Skin epidermis (tissue), 12 donors: ENCODE results near the gene ZNF486.
"Not testable (repeated sequence)": the region's sequence is repeated elsewhere in the genome, so short reads cannot be mapped to it uniquely, and the experiment has no call there.

Experiments
- H3K27ac ChIP-seq, 21 experiments: fragments of 200-600 bp; sonication (generic) in 11 of 21; one replicate each; pipeline ENCODE4 v1.5.0; 2020; ENCODE audit warnings: mild to moderate bottlenecking in 3 of 21, inconsistent platforms in 2 of 21, moderate library complexity in 2 of 21
- H3K4me3 ChIP-seq, 7 experiments: fragments of 200-600 bp; sonication (generic) in 2 of 7; one replicate each; pipeline ENCODE4 v1.5.0; 2020; ENCODE audit warnings: inconsistent platforms in 2 of 7, mild to moderate bottlenecking in 2 of 7, moderate library complexity in 1 of 7

ZNF486 gene

GRCh38 chr19:20214366-20214765 is 47.4 kb downstream of the ZNF486 start:
- H3K4me3 ChIP-seq: not testable (repeated sequence)
- peak overlapping the region in 1 of 21 experiments; percentile 44 for H3K27ac ChIP-seq

GRCh38 chr19:20221605-20222004 is 54.6 kb downstream of the ZNF486 start:
- H3K27ac ChIP-seq, H3K4me3 ChIP-seq: not testable (repeated sequence)

GRCh38 chr19:20233105-20233504 is 66.1 kb downstream of the ZNF486 start:
- H3K27ac ChIP-seq: no peak overlapping the region
- no peak overlapping the region for H3K4me3 ChIP-seq

- Histone ChIP-seq H3K27ac (no peak overlapping the region), H3K4me3 (no peak overlapping the region)
Measured at GRCh38 chr19:20235156-20235555, 68.1 kb downstream of the ZNF486 start.

DNA sequence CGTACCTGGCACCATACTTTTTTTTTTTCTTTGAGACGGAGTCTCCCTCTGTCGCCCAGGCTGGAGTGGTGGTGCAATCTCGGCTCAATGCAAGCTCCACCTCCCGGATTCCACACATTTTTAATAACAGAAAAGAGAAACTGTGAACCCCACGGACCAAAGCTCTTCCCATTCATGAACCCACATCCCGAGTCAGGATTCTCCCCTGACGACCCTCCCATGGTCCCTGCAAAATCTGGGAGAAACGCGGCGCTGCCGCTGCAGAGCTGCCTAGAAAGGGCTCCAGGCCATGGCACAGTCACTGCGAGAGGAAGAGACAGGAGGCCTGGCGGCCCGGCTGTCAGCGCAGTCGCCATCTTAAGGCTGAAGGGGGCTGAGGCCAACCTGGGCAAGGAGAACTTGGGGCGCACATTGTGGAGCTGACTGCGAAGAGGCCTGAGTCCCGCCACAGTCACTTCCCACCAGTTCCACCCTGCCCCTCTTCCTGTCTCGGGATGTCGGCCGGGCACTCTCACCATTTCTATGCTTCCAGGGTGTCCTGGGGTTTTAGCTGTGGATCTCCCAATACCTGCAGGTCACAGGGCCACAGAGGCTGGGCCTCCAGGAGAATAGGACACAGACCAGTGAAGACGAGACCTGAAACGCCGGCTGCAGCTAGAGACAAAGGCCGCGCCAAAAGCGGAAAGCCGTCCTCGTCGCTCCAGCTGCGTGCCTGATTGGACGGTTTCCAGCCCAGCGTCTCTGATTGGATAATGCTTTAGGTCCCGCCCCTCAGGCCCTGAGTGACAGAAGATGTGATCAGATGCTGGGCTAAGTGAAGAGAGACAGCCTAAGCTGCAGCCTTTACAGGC is 71.0 kb downstream of the ZNF486 start:
- Histone ChIP-seq H3K27ac (peak overlapping the region in 7 of 21 experiments; percentile 18 to 45 (median 25)), H3K4me3 (peak overlapping the region; percentile 51 to 64 (median 54))

- H3K27ac ChIP-seq: no peak overlapping the region
- no peak overlapping the region for H3K4me3 ChIP-seq
Measured at GRCh38 chr19:20243629-20244028, 76.6 kb downstream of the ZNF486 start.

- Histone ChIP-seq H3K4me3 (no peak overlapping the region), H3K27ac (no peak overlapping the region)
Measured at GRCh38 chr19:20244356-20244755, 77.3 kb downstream of the ZNF486 start.

- no peak overlapping the region for H3K4me3 ChIP-seq
- H3K27ac ChIP-seq: no peak overlapping the region
Measured at GRCh38 chr19:20245309-20245708, 78.3 kb downstream of the ZNF486 start.

DNA sequence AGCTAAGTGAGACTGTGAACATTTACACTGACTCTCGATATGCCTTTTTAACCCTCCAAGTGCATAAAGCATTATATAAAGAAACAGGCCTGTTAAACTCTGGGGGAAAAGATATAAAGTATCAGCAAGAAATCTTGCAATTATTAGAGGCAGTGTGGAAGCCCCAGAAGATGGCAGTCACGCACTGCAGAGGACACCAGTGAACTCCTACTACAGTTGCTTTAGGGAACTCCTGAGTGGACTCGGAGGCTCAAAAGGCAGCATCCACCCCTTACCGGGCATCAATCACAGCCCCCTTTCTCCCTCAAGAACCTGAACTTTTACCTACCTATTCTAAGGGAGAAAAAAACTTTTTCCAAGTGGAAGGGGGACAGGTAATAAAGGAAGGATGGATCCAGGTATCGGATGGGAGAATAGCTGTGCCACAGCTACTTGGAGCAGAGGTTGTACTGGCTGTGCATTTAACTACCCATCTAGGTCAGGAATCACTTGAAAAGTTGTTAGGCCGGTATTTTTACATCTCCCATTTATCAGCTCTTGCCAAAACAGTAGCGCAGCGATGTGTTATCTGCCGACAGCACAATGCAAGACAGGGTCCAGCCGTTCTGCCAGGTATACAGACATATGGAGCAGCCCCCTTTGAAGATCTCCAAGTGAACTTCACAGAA is 80.1 kb downstream of the ZNF486 start:
- H3K27ac ChIP-seq: no peak overlapping the region
- H3K4me3 ChIP-seq: no peak overlapping the region

DNA sequence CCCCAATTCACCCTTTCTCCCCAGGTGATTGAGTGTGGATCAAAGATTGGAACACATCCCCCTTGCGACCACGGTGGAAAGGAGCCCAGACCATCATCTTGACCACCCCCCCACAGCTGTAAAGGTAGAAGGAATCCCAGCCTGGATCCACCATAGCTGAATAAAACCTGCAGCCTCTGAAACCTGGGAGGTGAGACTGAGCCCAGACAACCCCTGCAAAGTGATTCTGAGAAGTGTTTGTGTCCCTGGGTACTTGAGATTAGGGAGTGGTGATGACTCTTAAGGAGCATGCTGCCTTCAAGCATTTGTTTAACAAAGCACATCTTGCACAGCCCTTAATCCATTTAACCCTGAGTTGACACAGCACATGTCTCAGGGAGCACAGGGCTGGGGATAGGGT is 81.2 kb downstream of the ZNF486 start:
- not testable (repeated sequence) for H3K27ac ChIP-seq, H3K4me3 ChIP-seq
